Measurements from ENCODE around the gene TMEM86A.
"Not testable (repeated sequence)": the region's sequence is repeated elsewhere in the genome, so short reads cannot be mapped to it uniquely, and the experiment has no call there.

- not testable (repeated sequence) for TF ChIP-seq EZH2 (IDR thresholded peaks at IDR 0.05; ENCODE audit: insufficient read depth, poor library complexity, severe bottlenecking); EZH2phosphoT487 (IDR thresholded peaks at IDR 0.05; ENCODE audit: insufficient read depth, low read depth)
Observed at GRCh38 chr11:18691467-18692140, 7.0 kb upstream of the TMEM86A start.
